Left cardiac atrium (tissue), 4 donors: ENCODE data around the gene PLPP3. TPM values are rescaled to one million over a fixed set of nuclear protein-coding genes. Genes with fewer than 3 reads are reported as not detected.
A peak's percentile ranks its signal among the peaks of the same experiment; 100 is the strongest.

Source experiments
- ATAC-seq, 2 donors: fragments of 200-7000 bp; cut with Tn5 transposase; one replicate each; pipeline ENCODE4 v1.9.1; 2020; ENCODE audit warnings: mild to moderate bottlenecking in 2 of 2, moderate library complexity in 2 of 2
- DNase-seq: peaks from one replicate; pipeline ENCODE4 v3.0.0-alpha.2; 2020
- intact Hi-C, 2 donors: fragments of 100-400 bp; cut with DNase I; formaldehyde crosslinking; loops; one replicate each; pipeline versions ENCODE4 v1.14.1 to v1.15.1; 2022 to 2023
- total RNA-seq, 2 donors: library from RNA; stranded (reverse); fragmentation: NEBNext Ultra II Directional; extraction: Animal tissue kit (Norgen Biotek cat#: 25700); gene quantifications; one replicate each; pipeline ENCODE4 v1.2.1, GENCODE V29; 2021
- donor health status: DM: no; HTN: yes; CAD: no.
- donor health status: DM: no; HTN: yes; CAD: no; lungs with severe emphysema.
- donor health status: DM: yes; HTN: yes; CAD: no.
- donor health status: Dilated cardiomyopathy.

Gene PLPP3
- total RNA-seq, 2 donors from 2014 or later, result 85.1 to 115 TPM

DNA sequence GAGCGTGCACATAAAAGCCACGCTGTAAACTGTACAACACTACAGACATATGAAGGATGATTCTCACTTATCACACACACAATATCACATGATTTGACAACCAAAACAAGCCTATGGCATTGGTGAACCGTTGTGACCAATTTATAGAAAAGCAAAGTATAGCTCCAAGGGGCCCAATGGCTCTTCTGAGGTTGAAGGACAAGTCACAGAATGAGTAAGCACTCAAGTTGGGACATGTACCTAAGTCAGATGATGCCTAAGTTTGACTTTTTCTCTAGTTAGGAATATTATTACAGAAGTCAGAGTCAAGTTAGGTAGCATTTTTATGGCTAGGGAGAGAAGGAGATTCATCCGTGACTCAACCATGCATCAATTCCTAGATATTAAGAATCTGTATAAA, 45.7 kb downstream of the PLPP3 start:
- no peak for ATAC-seq
- intact Hi-C loops, result no loop called here
- DNase-seq, result no peak

DNA sequence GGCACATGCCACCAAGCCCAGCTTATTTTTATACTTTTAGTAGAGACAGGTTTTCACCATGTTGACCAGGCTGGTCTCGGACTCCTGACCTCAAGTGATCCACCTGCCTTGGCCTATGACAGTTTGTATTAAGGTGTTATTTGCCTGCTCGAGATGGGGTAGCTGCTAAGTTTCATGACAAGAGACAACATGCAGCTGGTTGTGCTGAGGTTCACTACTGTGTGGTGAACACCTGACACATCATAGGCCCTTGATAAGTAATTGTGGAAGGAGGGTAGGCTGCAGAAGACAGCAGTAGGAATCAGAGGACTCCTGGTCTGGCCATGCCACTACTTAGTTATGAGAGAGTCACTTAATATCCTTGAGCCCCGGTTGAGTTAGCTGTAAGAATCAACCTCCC, 46.2 kb downstream of the PLPP3 start:
- intact Hi-C loops, result no loop called here
- DNase-seq (no peak), ATAC-seq (no peak)

DNA sequence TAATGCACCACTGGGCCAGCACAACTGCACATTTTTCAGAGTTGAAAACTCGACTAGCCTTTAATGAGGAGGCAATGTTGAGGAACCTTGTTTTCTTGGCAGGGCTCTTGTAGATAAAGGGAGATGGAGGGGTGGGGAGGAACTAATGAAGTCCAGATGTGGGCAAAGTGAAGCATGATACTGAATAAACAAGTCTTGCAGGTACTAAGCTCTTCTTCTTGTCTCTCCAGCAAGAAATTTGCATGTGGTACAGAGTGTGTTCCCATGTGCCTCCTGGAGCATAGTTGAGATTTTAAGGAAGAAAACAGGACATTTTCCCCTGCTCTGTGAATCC, 47.0 kb downstream of the PLPP3 start:
- intact Hi-C loops, result no loop called here
- ATAC-seq, result no peak
- no peak for DNase-seq

DNA sequence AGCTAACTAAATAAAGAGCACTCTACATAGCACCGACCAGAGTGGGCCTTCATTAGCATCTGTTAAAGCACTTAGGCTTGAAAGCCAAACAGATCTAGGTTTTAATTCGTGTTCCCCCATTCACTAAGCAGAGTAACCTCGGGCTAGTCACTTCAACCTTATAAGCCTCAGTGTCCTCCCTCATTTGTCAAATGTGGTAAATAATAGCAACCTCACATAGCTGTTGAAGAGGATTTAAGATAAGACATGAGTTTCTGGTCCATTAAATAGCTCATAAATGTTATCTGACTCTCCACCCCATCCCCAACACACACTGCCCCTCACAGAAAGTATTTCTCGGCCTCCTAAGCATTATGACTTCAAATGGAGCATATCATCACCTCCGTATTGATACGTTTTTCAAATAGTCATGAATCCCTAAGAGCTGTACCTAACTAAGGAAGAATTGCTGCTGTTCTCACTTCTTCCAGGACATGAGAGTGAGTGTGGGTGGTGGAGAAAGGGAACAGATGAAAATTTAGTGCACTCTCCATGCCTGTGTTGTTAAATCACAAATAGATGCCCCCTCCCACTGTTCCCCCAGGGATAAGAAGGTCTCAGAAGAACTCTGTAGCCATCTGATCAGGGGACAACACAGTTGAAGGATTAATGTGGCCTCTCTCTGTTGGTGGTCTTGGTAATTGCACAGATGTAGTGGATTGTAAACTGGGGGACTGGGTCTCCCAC, 47.6 kb downstream of the PLPP3 start:
- ATAC-seq (no peak), DNase-seq (no peak)
- intact Hi-C loops, result no loop called here

DNA sequence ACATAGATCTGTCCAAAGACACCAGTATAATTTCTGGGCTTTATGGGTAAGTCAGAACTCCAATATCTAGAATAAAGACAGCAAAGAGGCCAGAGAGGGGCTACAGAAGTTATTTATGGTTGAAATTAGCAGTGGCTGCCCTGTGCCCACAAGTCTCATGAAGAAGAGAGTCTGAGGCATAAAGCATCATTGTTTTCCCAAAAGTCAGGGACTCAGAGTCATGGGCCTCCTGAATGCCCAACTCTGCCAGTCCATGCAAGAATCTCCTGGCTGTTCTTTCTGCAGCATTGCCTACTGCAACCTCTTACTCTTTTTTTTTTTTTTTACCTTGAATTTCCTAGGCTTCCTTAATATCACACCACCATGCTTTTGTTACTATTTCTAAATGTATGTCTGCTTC, 49.6 kb downstream of the PLPP3 start:
- intact Hi-C loops, result no loop called here
- ATAC-seq (no peak), DNase-seq (no peak)

DNA sequence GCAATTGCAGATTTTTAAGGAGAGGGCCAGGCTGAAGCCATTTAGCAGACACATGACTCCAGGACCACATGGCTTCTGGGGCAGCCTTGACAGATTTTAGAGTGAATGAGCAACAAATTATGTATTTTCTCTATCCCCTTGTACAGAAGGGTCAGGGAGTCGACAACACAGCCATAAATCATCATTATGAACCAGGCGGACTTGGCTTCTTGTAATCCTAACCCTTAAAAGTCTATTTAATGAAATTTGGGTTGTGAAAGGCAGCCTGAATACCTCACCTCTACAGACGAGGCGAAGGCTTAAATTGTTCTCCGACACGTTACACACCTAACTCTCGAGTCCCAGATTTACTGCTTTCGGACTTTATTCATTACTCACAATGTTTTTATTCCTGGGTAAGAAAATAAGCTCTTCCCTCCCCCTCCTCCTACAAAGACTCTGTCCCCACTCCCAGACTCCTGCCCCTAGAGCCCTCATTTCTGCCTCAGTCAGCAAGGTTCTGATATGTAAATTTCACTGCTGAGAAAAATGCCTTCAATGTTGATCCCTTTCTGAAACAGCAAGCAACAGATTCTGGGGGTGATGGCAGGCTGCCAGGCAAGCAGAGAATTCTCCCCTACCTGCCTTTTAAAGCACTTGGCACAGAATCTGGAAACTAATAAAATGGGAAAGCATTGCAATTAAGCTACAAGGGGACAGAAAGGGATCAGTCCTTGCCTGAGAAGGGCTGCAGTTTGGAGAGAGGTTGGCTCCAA, 51.6 kb downstream of the PLPP3 start:
- intact Hi-C loops, result no loop called here
- ATAC-seq (no peak), DNase-seq (no peak)

DNA sequence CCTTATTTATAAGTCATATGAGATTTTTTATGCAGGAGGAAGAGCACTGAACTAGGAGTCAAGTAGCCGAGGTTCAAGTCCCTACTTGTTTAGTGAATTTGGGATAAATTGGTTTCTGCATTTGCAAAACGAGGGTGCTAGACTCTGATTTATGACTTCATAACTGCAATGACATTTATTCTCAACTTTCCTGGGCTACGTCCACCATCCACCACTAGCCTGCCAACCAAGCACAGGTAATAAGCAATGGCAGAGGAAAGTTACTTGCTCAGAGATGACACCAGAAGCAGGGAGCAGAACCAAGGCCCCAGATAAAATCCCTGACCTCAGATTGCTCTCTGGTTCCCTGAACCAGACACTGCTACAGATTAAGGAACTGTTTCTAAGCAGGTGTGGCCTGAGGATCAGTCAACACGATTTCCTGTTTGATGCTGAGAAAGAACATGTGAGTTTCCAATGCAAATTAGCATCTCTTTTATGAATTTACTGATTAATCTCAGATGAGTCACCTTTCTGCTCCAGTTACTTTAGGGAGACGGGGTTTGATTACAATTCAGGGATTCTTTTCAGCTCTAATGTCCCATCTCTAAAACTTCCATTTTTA, 52.7 kb downstream of the PLPP3 start:
- DNase-seq, result no peak
- ATAC-seq, result no peak
- intact Hi-C loops, result no loop called here

DNA sequence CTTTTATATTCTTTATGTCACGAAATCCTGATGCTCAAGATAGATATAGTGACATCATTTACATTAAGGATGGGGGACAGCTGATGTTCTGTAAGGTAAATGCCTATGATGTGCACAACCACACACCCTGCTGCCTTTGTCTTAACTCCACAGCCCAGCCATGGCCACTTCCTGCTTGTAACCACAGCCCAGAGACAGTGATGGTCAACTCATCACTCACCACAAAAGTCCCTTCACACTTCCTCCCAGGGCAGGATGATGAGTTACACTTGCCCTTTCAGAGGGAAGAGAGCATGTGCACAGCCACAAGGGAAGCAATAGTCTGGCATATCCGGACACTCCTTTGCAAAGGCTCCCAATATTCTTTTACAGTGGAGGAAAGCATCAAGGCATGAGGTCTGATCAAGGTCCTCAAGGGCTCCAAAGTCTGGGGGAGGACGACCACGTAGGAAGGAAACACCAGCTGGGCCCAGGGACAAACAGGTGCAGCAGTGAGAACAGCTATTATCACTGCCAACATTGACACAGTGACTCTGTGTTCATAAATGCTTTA, 53.8 kb downstream of the PLPP3 start:
- DNase-seq (no peak), ATAC-seq (peak; percentile 36 to 80)
- intact Hi-C loops, result no loop called here

DNA sequence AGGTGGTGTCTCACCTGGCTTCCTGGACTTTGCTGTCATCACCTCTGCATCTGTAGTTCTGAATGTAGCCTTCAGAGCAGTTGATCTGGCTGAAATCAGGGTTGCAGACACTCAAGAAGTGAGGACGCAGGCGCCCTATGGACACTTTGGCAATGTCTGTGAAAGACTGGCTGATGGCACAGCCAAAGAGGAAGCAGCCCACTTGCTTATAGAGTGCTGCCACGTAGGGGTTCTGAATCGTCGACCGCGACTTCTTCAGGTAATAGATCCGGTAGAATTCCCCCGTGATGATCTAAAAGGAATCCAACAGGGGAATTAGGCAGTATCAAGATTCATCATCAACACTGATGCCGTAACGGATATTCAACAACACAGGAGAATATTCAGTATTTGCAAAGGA, 55.1 kb downstream of the PLPP3 start:
- intact Hi-C loops, result no loop called here
- DNase-seq (no peak), ATAC-seq (no peak)

DNA sequence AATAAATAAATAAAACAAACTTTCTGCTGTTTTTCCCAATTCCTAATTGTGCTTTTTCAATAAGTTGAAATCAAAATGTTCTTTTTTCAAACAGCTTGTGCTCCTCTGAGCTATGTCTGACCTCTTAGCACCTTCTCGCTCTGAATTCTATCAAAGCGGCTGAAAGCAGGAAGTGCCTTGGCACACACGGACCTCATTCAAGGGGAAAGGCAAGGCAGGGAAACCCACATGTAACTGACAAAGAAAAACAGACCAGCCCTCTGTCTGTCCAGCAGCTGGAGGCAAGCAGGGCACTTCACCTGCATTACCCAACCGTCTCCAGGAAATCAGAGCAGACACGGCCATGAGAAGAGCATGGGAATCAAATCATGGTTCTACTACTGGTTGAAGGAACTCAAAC, 56.7 kb downstream of the PLPP3 start:
- intact Hi-C loops, result no loop called here
- DNase-seq (no peak), ATAC-seq (peak; percentile 12 to 39)

DNA sequence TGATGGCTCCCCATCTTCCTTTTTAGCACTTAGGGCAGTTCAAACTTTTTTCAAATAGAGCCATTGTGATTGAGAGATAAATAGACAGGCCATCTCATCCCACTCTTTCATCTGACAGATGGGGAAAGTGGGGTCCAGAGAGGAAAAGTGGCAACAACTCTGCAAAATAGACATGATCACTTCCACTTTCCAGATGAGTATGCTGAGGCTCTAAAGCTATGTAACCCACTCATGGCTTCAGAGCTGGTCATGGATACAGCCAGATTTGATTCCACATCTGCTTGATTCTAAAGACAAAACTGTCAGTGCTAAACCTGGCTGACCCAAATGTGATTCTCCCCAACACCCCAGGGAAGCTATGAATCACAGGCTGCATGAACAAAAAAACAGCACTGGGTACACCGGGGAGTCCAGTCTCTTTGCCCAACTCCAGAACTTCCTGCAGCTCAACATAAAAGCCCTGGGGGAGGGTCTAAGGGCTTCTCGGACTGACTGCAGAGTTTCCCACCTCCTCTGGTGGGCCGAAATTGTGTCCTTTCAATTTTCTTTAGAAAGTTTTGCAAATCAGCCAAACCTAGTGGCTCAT, 59.3 kb downstream of the PLPP3 start:
- intact Hi-C loops, result no loop called here
- ATAC-seq, result no peak

DNA sequence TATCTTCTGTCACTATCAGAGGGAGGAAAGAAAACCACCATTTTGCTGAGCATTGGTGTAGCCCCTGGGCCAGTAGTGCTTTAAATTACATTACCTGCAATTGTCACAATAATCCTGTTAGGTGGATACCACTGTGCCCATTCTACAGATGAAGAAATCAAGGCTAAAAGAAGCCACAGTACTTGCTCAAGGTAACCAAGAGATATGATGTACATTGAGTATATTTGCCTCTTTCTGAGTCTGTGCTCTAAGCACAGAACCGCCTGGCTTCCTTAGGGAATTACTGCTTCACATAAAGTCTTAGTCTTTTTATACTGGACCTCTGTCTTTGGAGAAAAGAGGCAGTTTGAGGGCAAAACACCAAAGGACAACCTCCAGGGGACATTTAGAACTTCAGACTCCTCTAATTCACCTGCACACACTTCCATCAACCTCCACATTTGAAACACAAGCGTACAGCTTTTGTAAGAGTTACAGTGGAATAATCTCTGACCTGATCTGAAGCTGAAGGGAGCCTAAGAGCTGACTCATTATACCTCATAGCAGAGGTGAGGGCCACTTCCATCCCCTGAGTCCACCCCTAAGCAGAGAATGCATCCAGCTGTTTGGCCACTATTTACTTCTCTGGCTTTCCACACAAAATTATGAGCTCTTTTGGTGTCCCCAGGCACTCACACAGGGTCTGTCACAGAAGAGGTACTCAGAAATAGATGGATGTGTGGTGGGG, 61.8 kb downstream of the PLPP3 start:
- intact Hi-C loops, result no loop called here
- DNase-seq (no peak), ATAC-seq (no peak)

More for the DNA sequence above, 59.3 kb downstream of the PLPP3 start:
- no peak for DNase-seq

DNA sequence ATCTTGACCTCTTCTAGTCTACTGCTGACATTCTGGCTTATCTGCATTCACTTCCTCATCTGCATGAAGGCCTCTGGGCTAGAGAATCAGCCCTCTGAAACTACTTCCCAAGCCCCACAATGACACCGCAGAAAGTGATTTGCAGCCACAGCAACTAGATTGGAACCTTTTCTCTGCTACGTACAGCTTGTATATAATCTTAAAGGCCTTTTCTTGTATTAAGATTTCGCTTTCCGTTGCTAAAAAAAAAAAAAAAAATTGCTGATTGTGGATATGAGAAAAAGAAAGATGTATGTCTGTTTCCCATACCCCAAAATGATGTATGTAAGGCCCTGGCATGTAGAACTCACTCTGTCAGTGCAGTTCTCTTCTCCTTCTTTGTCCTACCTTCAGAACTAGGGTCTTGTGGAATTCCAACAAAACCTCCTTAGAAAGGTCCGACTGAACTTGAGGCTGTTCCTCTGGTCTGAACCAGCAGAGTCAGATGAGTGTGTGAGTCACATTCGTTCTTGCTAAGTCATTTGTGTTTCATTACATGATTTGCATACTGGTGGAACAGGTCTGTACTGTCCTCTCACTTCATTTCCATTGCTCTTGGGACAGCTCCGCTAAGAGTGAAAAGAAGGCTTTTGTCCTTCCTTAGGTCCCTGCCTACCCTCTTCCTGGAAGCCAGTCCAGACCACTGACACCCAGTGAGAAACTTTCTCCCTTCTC, 62.7 kb downstream of the PLPP3 start:
- ATAC-seq, result peak; percentile 29 to 49
- intact Hi-C loops, result no loop called here
- no peak for DNase-seq

DNA sequence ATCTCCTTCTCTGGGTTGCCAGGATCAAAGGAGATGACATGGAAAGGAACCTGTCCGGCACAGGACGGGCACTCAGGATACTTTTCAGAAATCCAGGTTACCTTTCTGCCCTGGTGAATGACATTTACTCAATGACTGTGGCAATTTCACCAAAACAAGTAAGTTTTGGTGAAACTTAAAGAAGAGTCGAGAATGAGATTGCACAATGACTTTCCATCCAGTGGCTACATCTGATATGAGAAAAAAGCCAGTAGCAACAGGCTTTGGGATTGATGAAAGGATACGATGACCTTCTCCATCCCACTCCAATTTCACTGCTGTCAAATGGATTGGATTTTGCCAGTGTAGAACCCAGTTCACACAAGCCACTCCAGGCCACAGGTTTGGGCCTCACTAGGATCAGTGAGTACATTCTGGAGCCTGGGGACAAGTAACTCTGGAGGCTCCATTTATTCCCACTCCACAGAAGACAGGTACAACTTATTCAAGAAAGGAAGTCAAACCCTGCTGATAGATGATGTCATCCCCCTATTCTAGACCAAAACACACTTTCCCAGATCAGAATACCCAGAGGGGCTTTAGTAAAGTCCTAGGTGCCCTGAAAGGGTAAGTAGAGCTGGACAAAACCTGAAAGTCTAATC, 63.3 kb downstream of the PLPP3 start:
- intact Hi-C loops, result no loop called here
- ATAC-seq, result no peak
- DNase-seq, result no peak

DNA sequence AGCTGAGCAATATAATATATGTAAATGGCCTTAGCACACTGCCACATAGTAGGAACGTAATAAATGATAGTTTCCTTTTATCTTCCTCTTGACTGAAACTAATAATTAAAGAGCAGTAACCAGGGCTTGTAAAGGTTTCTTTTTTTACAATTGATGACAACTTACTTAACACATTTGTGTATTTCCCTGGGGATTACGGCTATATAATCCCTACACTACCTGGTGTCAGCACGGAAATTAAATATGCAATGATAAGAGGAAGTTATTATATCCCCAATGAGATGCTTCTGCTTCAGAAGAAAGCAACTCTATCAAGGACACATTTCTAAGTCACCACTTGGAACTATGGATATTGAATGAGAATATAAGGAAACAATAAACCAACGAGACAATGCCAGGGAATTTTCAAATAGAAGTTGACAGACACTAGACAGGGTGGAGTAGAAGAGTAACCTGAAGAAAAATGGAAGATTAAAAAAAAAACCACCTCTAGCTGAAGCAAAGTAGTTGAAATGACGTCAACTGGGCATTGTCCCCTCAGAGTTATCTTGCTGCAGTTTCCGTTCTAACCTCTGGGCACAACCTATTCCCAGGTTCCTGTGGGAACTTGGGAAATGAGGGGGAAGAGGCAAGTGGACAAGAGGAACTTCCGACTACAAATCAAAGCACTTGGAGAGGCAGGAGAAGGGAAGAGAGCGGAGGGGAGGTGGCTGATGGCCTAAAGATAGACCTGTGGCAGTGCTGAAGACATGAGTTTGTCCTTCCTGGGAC, 66.5 kb downstream of the PLPP3 start:
- intact Hi-C loops, result loop anchor here in 1 of 2 donors (5.0 kb wide), 1 partner anchor 64 kb away; the partner anchor contains the start of gene PLPP3
- no peak for ATAC-seq
- DNase-seq, result no peak

DNA sequence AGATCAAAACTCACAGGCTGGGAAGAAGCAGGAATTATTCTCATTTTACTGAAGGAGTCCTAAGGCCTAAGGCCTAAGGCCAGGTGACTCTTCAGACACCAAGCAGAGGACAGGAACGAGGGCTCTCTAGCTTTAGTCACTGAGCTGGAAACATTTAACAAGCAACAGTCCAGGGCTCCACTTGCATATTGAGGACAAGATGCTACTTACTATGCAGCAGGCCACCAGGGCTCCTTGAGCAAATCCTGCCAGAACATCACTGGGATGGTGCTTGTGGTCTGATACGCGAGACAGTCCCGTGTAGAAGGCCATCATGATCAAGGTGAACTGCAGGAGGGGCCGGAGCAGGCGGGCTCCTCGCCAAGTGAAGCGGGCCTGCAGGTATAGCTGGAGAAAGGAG, 67.6 kb downstream of the PLPP3 start:
- DNase-seq (no peak), ATAC-seq (no peak)
- intact Hi-C loops, result loop anchor here in 1 of 2 donors (5.0 kb wide), 1 partner anchor 66 kb away; the partner anchor contains the start of gene PLPP3

DNA sequence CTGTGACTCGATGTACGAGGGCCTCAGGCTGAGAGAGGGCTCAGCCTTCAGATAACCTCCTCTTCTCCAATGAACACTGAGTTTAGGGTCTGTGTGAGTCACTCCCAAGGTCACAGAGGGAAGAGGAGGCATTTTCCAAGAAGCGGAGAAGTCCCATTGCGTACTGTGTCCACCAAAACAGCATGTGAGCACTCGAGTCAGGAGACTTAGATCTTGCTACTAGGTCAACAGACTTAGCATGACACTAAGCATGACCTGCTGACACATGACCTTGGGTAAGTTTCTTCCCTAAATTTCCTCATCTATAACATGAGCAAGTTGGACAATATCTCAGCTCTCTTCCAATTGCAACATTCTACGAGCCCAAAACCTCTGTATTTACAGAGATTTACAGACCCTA, 68.0 kb downstream of the PLPP3 start:
- intact Hi-C loops, result loop anchor here in 1 of 2 donors (5.0 kb wide), 1 partner anchor 66 kb away; the partner anchor contains the start of gene PLPP3

More for the DNA sequence above, 68.0 kb downstream of the PLPP3 start:
- DNase-seq (no peak), ATAC-seq (no peak)
